Osteoblast (primary cell): Measurements from ENCODE around the gene SALL1. TPM values are rescaled to one million over a fixed set of nuclear protein-coding genes. Genes with fewer than 3 reads are reported as not detected.

Experiments
- DNase-seq: peaks from one replicate; pipeline ENCODE4 v3.0.0; 2011; ENCODE audit warnings: low spot score, mixed read lengths; ENCODE audit not compliant: insufficient read length; ENCODE audit errors: missing footprints
- H2AFZ ChIP-seq: 2 replicates; pipeline ENCODE4 v1.6.0; 2011; ENCODE audit warnings: mild to moderate bottlenecking, low read length
- H3K27ac ChIP-seq: 2 replicates; pipeline ENCODE4 v1.5.1; 2011; ENCODE audit warnings: mild to moderate bottlenecking, low read depth, low read length, moderate library complexity
- H3K27me3 ChIP-seq: 2 replicates; pipeline ENCODE4 v1.6.0; 2012; ENCODE audit warnings: mild to moderate bottlenecking, control low read depth, inconsistent platforms, low read length, moderate library complexity; ENCODE audit not compliant: insufficient read depth
- H3K36me3 ChIP-seq: 2 replicates; pipeline ENCODE4 v1.5.1; 2011; ENCODE audit warnings: mild to moderate bottlenecking, low read length, control low read depth, moderate library complexity; ENCODE audit not compliant: insufficient read depth
- H3K4me1 ChIP-seq: 2 replicates; pipeline ENCODE4 v1.5.1; 2011; ENCODE audit warnings: mild to moderate bottlenecking, low read length, control low read depth, moderate library complexity; ENCODE audit not compliant: insufficient read depth
- H3K4me2 ChIP-seq: 2 replicates; pipeline ENCODE4 v1.6.0; 2011; ENCODE audit warnings: mild to moderate bottlenecking, low read length; ENCODE audit not compliant: insufficient read depth
- H3K4me3 ChIP-seq: fragments of 200-600 bp; sonication (generic); 3 replicates; pipeline ENCODE4 v1.5.1; 2012; ENCODE audit warnings: mild to moderate bottlenecking, low read length, inconsistent platforms; ENCODE audit not compliant: insufficient read depth
- H3K79me2 ChIP-seq: 2 replicates; pipeline ENCODE4 v1.6.0; 2012; ENCODE audit warnings: mild to moderate bottlenecking, low read length, control low read depth, inconsistent platforms; ENCODE audit not compliant: insufficient read depth
- H3K9me3 ChIP-seq: 2 replicates; pipeline ENCODE4 v1.5.1; 2011; ENCODE audit warnings: low read depth, low read length, control low read depth
- H4K20me1 ChIP-seq: 2 replicates; pipeline ENCODE4 v1.6.0; 2012; ENCODE audit warnings: mild to moderate bottlenecking, low read length, control low read depth; ENCODE audit not compliant: insufficient read depth
- total RNA-seq: library from RNA; depleted of rRNA; stranded (reverse); fragments of >200 nt; gene quantifications from 2 replicates; pipeline ENCODE4 v1.2.3, GENCODE V29; 2012
- TF ChIP-seq, protein P1 (sequence below): IDR thresholded peaks from 2 replicates; pipeline ENCODE4 v1.5.1; 2011; ENCODE audit warnings: mild to moderate bottlenecking, low read depth, low read length, moderate library complexity; ENCODE audit errors: extremely low read depth

Gene SALL1
- total RNA-seq, 1 donor = under 0.01 TPM

DNA sequence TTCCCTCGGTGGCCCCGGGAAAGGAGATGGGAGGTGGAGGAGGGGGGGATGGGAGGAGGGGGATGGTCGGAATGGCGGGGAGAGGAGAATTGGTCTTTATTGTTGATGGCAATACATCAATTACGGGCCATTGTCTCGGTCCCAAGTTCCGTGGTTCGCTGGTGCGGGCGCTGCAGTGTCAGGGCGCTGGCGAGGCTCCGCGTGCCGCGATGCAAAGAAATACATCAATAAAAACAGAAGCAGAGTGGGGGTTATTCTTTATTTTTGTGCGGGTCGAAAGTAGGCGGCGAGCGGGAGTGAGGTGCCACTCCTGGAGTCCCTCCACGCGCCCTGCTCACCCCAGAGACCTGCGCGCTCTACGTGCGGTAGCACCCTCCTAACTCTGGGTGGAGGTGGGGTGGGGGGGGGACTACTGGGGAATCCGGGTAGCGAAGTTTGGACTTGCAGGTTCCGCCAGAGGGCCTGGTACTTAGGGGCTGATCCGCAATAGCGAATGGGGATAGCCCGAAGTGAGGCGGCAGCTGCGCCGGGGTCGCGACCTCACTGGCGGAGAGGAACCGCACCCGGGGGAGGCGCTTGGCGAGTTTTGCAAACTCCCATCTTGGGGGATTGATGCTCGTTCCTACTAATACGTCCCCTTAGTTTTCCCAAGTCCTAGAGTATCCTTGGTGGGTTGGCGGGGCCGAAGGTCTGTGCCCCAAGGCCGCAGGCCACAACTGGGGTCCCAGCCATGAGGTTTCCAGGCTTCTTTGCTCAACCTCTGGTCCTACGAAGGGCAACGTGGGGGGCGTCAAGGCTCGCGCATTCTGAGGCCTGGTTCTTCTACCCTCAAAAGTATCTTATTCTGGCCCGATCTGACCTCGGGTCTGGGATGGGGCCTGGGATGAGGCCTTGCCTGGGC lies 3.5 kb upstream of the SALL1 start:
- H3K4me1 ChIP-seq = no peaks in the 10 kb centered on the region
- no peak overlapping the region for H3K4me2 ChIP-seq
- no peaks in the 10 kb centered on the region for H3K9me3 ChIP-seq
- H3K27me3 ChIP-seq = peaks cover 12% of the 10 kb centered on the region
- no peak overlapping the region for H2AFZ ChIP-seq
- DNase-seq = no peak
- no peak overlapping the region for H3K27ac ChIP-seq
- no peaks in the 10 kb centered on the region for H4K20me1 ChIP-seq
- no peaks in the 10 kb centered on the region for H3K36me3 ChIP-seq
- no peak overlapping the region for H3K4me3 ChIP-seq
- no peaks in the 10 kb centered on the region for H3K79me2 ChIP-seq
- TF ChIP-seq, protein P1, sequence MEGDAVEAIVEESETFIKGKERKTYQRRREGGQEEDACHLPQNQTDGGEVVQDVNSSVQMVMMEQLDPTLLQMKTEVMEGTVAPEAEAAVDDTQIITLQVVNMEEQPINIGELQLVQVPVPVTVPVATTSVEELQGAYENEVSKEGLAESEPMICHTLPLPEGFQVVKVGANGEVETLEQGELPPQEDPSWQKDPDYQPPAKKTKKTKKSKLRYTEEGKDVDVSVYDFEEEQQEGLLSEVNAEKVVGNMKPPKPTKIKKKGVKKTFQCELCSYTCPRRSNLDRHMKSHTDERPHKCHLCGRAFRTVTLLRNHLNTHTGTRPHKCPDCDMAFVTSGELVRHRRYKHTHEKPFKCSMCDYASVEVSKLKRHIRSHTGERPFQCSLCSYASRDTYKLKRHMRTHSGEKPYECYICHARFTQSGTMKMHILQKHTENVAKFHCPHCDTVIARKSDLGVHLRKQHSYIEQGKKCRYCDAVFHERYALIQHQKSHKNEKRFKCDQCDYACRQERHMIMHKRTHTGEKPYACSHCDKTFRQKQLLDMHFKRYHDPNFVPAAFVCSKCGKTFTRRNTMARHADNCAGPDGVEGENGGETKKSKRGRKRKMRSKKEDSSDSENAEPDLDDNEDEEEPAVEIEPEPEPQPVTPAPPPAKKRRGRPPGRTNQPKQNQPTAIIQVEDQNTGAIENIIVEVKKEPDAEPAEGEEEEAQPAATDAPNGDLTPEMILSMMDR = no peak

GRCh38 chr16:51153577-51154031 lies 2.5 kb upstream of the SALL1 start:
- Histone ChIP-seq H4K20me1 (no peaks in the 10 kb centered on the region), H3K27ac (no peak overlapping the region)

GRCh38 chr16:51152691-51153576 lies 1.9 kb upstream of the SALL1 start:
- Histone ChIP-seq H3K79me2 (no peaks in the 10 kb centered on the region), H3K27me3 (peaks cover 12% of the 10 kb centered on the region), H3K27ac (no peak overlapping the region), H3K36me3 (no peaks in the 10 kb centered on the region), H2AFZ (peak overlapping the region; percentile 47), H3K4me2 (peak overlapping the region; percentile 82), H3K4me1 (no peaks in the 10 kb centered on the region), H3K4me3 (peak overlapping the region; percentile 69), H3K9me3 (no peaks in the 10 kb centered on the region), H4K20me1 (no peaks in the 10 kb centered on the region)
- no peak for DNase-seq
- TF ChIP-seq, protein P1 = no peak

More at GRCh38 chr16:51153577-51154031, 2.5 kb upstream of the SALL1 start:
- H3K4me2 ChIP-seq = peak overlapping the region; percentile 82
- H2AFZ ChIP-seq = no peak overlapping the region
- no peaks in the 10 kb centered on the region for H3K36me3 ChIP-seq
- no peaks in the 10 kb centered on the region for H3K4me1 ChIP-seq
- H3K79me2 ChIP-seq = no peaks in the 10 kb centered on the region
- TF ChIP-seq, protein P1 = no peak
- H3K4me3 ChIP-seq = no peak overlapping the region
- no peak for DNase-seq
- peaks cover 12% of the 10 kb centered on the region for H3K27me3 ChIP-seq
- H3K9me3 ChIP-seq = no peaks in the 10 kb centered on the region
